Measurements from ENCODE around the gene LCLAT1.

GRCh38 chr2:30463535-30463934 is 16.5 kb downstream of the LCLAT1 start:
- TF ChIP-seq, protein P1, sequence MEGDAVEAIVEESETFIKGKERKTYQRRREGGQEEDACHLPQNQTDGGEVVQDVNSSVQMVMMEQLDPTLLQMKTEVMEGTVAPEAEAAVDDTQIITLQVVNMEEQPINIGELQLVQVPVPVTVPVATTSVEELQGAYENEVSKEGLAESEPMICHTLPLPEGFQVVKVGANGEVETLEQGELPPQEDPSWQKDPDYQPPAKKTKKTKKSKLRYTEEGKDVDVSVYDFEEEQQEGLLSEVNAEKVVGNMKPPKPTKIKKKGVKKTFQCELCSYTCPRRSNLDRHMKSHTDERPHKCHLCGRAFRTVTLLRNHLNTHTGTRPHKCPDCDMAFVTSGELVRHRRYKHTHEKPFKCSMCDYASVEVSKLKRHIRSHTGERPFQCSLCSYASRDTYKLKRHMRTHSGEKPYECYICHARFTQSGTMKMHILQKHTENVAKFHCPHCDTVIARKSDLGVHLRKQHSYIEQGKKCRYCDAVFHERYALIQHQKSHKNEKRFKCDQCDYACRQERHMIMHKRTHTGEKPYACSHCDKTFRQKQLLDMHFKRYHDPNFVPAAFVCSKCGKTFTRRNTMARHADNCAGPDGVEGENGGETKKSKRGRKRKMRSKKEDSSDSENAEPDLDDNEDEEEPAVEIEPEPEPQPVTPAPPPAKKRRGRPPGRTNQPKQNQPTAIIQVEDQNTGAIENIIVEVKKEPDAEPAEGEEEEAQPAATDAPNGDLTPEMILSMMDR (conservative IDR thresholded peaks at IDR 0.05 in 1 of 2, IDR thresholded peaks at IDR 0.05 in 1 of 2; ENCODE audit: extremely low read depth in 1 of 2, insufficient read depth in 1 of 2, low read depth in 1 of 2, low read length in 2 of 2) = no peak
- TF ChIP-seq EZH2 (IDR thresholded peaks at IDR 0.05; ENCODE audit: borderline replicate concordance, low read length) = no peak

Data from mammary epithelial cell (primary cell).